Liver (tissue), 9 donors: ENCODE results near the gene ARHGEF16. TPM values are rescaled to one million over a fixed set of nuclear protein-coding genes. Genes with fewer than 3 reads are reported as not detected.

Experiments used
- DNase-seq: peaks from one replicate; pipeline ENCODE4 v3.0.0-alpha.2; 2017; ENCODE audit warnings: low spot score
- H3K27ac ChIP-seq, 2 donors: one replicate each; pipeline ENCODE4 v1.7.0; 2013; ENCODE audit warnings: inconsistent platforms in 2 of 2, low read length in 2 of 2, control low read depth in 1 of 2, low read depth in 1 of 2, mild to moderate bottlenecking in 1 of 2
- H3K27me3 ChIP-seq, 4 donors: one replicate each; pipeline versions ENCODE4 v1.6.1 to v1.7.0; 2013; ENCODE audit warnings: low read length in 3 of 4, inconsistent platforms in 1 of 4, mild to moderate bottlenecking in 1 of 4, moderate library complexity in 1 of 4; ENCODE audit not compliant: control insufficient read depth in 4 of 4, insufficient read depth in 4 of 4
- H3K36me3 ChIP-seq, 4 donors: one replicate each; pipeline versions ENCODE4 v1.6.1 to v1.7.0; 2013; ENCODE audit warnings: low read length in 3 of 4, mild to moderate bottlenecking in 3 of 4, low read depth in 1 of 4, moderate library complexity in 1 of 4; ENCODE audit not compliant: control insufficient read depth in 4 of 4, insufficient read depth in 3 of 4
- H3K4me1 ChIP-seq, 4 donors: one replicate each; pipeline versions ENCODE4 v1.6.1 to v1.7.0; 2013; ENCODE audit warnings: low read length in 3 of 4, mild to moderate bottlenecking in 3 of 4, moderate library complexity in 1 of 4; ENCODE audit not compliant: control insufficient read depth in 4 of 4, insufficient read depth in 4 of 4
- H3K4me3 ChIP-seq, 3 donors: one replicate each; pipeline versions ENCODE4 v1.6.1 to v1.7.0; 2013; ENCODE audit warnings: low read length in 3 of 3, control low read depth in 1 of 3, low read depth in 1 of 3, mild to moderate bottlenecking in 1 of 3
- H3K9ac ChIP-seq, 2 donors: one replicate each; pipeline ENCODE4 v1.7.0; 2013; ENCODE audit warnings: low read length in 2 of 2, mild to moderate bottlenecking in 2 of 2, moderate library complexity in 2 of 2, control low read depth in 1 of 2, low read depth in 1 of 2
- H3K9me3 ChIP-seq, 4 donors: one replicate each; pipeline versions ENCODE4 v1.6.1 to v1.7.0; 2013; ENCODE audit warnings: low read length in 3 of 4; ENCODE audit not compliant: control insufficient read depth in 4 of 4
- ATF3 ChIP-seq: IDR thresholded peaks from 2 replicates; pipeline ENCODE4 v1.6.1; 2016; ENCODE audit warnings: antibody characterized with exemption
- CTCF ChIP-seq: fragments of 150-350 bp; IDR thresholded peaks from 2 replicates; pipeline ENCODE4 v1.5.1; 2017; ENCODE audit warnings: improper control_type of control experiment, low read depth, low read length; ENCODE audit not compliant: missing input control
- FOXA1 ChIP-seq: IDR thresholded peaks from 2 replicates; pipeline ENCODE4 v1.6.1; 2016; ENCODE audit warnings: antibody characterized with exemption
- FOXA2 ChIP-seq: IDR thresholded peaks from 2 replicates; pipeline ENCODE4 v1.6.1; 2016; ENCODE audit warnings: antibody characterized with exemption
- HNF4A ChIP-seq, 2 donors: conservative IDR thresholded peaks; 2 replicates each; pipeline ENCODE4 v1.6.1; 2016; ENCODE audit warnings: antibody characterized with exemption in 2 of 2, mild to moderate bottlenecking in 2 of 2
- HNF4G ChIP-seq: IDR thresholded peaks from 2 replicates; pipeline ENCODE4 v1.6.1; 2016; ENCODE audit warnings: antibody characterized with exemption
- MAX ChIP-seq: IDR thresholded peaks from 2 replicates; pipeline ENCODE4 v1.6.1; 2016; ENCODE audit warnings: antibody characterized with exemption
- RXRA ChIP-seq, 2 donors: IDR thresholded peaks; 2 replicates each; pipeline ENCODE4 v1.6.1; 2017 to 2018; ENCODE audit warnings: antibody characterized with exemption in 2 of 2, mild to moderate bottlenecking in 1 of 2
- SP1 ChIP-seq: IDR thresholded peaks from 2 replicates; pipeline ENCODE4 v1.6.1; 2018; ENCODE audit warnings: antibody characterized with exemption, mild to moderate bottlenecking
- TAF1 ChIP-seq: conservative IDR thresholded peaks from 2 replicates; pipeline ENCODE4 v1.6.1; 2016; ENCODE audit warnings: antibody characterized with exemption, mild to moderate bottlenecking
- YY1 ChIP-seq: IDR thresholded peaks from 2 replicates; pipeline ENCODE4 v1.6.1; 2016; ENCODE audit warnings: antibody characterized with exemption, mild to moderate bottlenecking
- ZBTB33 ChIP-seq: IDR thresholded peaks from 2 replicates; pipeline ENCODE4 v1.6.1; 2016; ENCODE audit warnings: antibody characterized with exemption
- WGBS: extraction: QIAGEN DNeasy Blood & Tissue Kit; methylation state at CpG from one replicate; pipeline ENCODE4 v1.1.7; 2013; 5-methylcytosine and 5-hydroxymethylcytosine counted together
- polyA plus RNA-seq, 2 donors: library from polyadenylated mRNA; stranded (reverse) in 1 of 2; unstranded in 1 of 2; fragments of 200-250 nt in 1 of 2; fragments of >200 nt in 1 of 2; fragmentation: Nextera tagmentation in 1 of 2; extraction: Ambion mirVana in 1 of 2; gene quantifications; one replicate each; pipeline versions ENCODE4 v1.2.1 to v1.2.3, GENCODE V29; 2013 to 2015
- total RNA-seq, 2 donors: library from RNA; depleted of rRNA; stranded (reverse); fragments of >200 nt; gene quantifications; one replicate each; pipeline ENCODE4 v1.2.3, GENCODE V29; 2014
- donor health status: healthy.
- donor health status: healthy.
- donor health status: healthy.
- donor health status: healthy.
- donor health status: healthy.

The ARHGEF16 gene
- total and polyA plus RNA-seq, 4 donors: 0.65 to 5.6 (median 2.8) TPM

GRCh38 chr1:3440300-3440681, 14.2 kb upstream of the ARHGEF16 start:
- Histone ChIP-seq H3K36me3 (no peaks in the 10 kb centered on the region), H3K27me3 (no peaks in the 10 kb centered on the region), H3K27ac (no peak overlapping the region), H3K4me1 (no peaks in the 10 kb centered on the region), H3K9me3 (no peaks in the 10 kb centered on the region), H3K9ac (no peak overlapping the region), H3K4me3 (no peak overlapping the region)
- no peak for DNase-seq
- WGBS: 61% methylated on average over 10 of the region's 10 CpGs
- no peak for TF ChIP-seq YY1
- TF ChIP-seq CTCF: no peak
- TF ChIP-seq TAF1: no peak
- TF ChIP-seq FOXA1: no peak
- no peak for TF ChIP-seq MAX

GRCh38 chr1:3440711-3441409, 13.6 kb upstream of the ARHGEF16 start:
- no peak for TF ChIP-seq SP1
- TF ChIP-seq YY1: no peak
- no peak for TF ChIP-seq HNF4A (conservative IDR thresholded peaks at IDR 0.05)
- TF ChIP-seq CTCF: no peak
- no peak for TF ChIP-seq FOXA2
- TF ChIP-seq RXRA (IDR thresholded peaks at IDR 0.05): no peak
- TF ChIP-seq FOXA1: no peak
- TF ChIP-seq ZBTB33: no peak
- no peak for TF ChIP-seq MAX
- no peak for TF ChIP-seq HNF4G
- no peak for TF ChIP-seq ATF3

More at GRCh38 chr1:3440711-3441409, 13.6 kb upstream of the ARHGEF16 start:
- Histone ChIP-seq H3K36me3 (no peaks in the 10 kb centered on the region), H3K27ac (no peak overlapping the region), H3K4me1 (no peaks in the 10 kb centered on the region), H3K9me3 (no peaks in the 10 kb centered on the region), H3K9ac (no peak overlapping the region), H3K27me3 (no peaks in the 10 kb centered on the region), H3K4me3 (no peak overlapping the region)
- DNase-seq: no peak
- WGBS: 67% methylated on average over 20 of the region's 20 CpGs
